ENCODE data around the gene ASF1B.

The ASF1B gene

GRCh38 chr19:14081797-14082674 is 54.4 kb downstream of the ASF1B start:
- no peak for DNase-seq

GRCh38 chr19:14080887-14081796 is 55.2 kb downstream of the ASF1B start:
- DNase-seq: peak; percentile 100

- DNase-seq: peak; percentile 85
These were observed 58.0 kb downstream of the ASF1B start for GRCh38 chr19:14078411-14078810.

- no peak for DNase-seq
These were observed 62.2 kb downstream of the ASF1B start for GRCh38 chr19:14073925-14074838.

- DNase-seq: peak; percentile 85
These were observed 63.0 kb downstream of the ASF1B start for GRCh38 chr19:14073261-14073924.

GRCh38 chr19:14072535-14073260 is 63.7 kb downstream of the ASF1B start, which contains the start of gene MISP3:
MISP3 (plus strand) TSS chr19:14072786; CDS start chr19:14073310, 524 bp downstream.
- no peak for DNase-seq

- no peak for DNase-seq
These were observed 65.9 kb downstream of the ASF1B start for GRCh38 chr19:14070268-14071050.

All from suppressor macrophage treated with lipopolysaccharide for 4 hours (primary cell).